COLO668 (cell line): ENCODE measurements around the gene LHX5.

Experiments
- DNase-seq: peaks from one replicate; lab custom pipeline; 2025; ENCODE audit not compliant: unreplicated experiment; lab: John Stamatoyannopoulos, UW

Gene LHX5

GRCh38 chr12:113440947-113441782 lies 30.5 kb downstream of the LHX5 start:
- no peak for DNase-seq

- DNase-seq: no peak
Measured at GRCh38 chr12:113440336-113440735, 31.3 kb downstream of the LHX5 start.

GRCh38 chr12:113439606-113440030 lies 32.1 kb downstream of the LHX5 start:
- peak; percentile 49 for DNase-seq

GRCh38 chr12:113439301-113439597 lies 32.4 kb downstream of the LHX5 start:
- DNase-seq: no peak

GRCh38 chr12:113438523-113439300 lies 33.0 kb downstream of the LHX5 start:
- no peak for DNase-seq

- DNase-seq: no peak
Measured at GRCh38 chr12:113437729-113438100, 34.0 kb downstream of the LHX5 start.

GRCh38 chr12:113436993-113437728 lies 34.5 kb downstream of the LHX5 start:
- DNase-seq: no peak

- no peak for DNase-seq
Measured at GRCh38 chr12:113436586-113436985, 35.1 kb downstream of the LHX5 start.

- DNase-seq: no peak
Measured at GRCh38 chr12:113435367-113435766, 36.3 kb downstream of the LHX5 start.

GRCh38 chr12:113432986-113433385 lies 38.7 kb downstream of the LHX5 start:
- DNase-seq: no peak

- no peak for DNase-seq
Measured at GRCh38 chr12:113428482-113428881, 43.2 kb downstream of the LHX5 start.

GRCh38 chr12:113427882-113428281 lies 43.8 kb downstream of the LHX5 start:
- DNase-seq: no peak

GRCh38 chr12:113425960-113426453 lies 45.7 kb downstream of the LHX5 start:
- no peak for DNase-seq

- DNase-seq: peak; percentile 34
Measured at GRCh38 chr12:113424915-113425823, 46.5 kb downstream of the LHX5 start.

- no peak for DNase-seq
Measured at GRCh38 chr12:113424456-113424855, 47.2 kb downstream of the LHX5 start.

GRCh38 chr12:113422886-113423669 lies 48.6 kb downstream of the LHX5 start:
- no peak for DNase-seq

- peak; percentile 73 for DNase-seq
Measured at GRCh38 chr12:113422030-113422885, 49.4 kb downstream of the LHX5 start, which contains the start of gene SDSL. Gene SDSL, plus strand, starts transcription at chr12:113422380. Its CDS starts 5,603 bp downstream, at chr12:113427983.

- DNase-seq: no peak
Measured at GRCh38 chr12:113420996-113421595, 50.6 kb downstream of the LHX5 start.
